Globus pallidus (tissue), 1 donor: ENCODE data around the gene CFAP300.
A peak's percentile ranks its signal among the peaks of the same experiment; 100 is the strongest.

ENCODE experiments used
- DNase-seq: peaks from one replicate; pipeline ENCODE4 v3.0.0-alpha.2; 2015; ENCODE audit warnings: low spot score

Gene CFAP300

GRCh38 chr11:102073253-102073652 lies 26.0 kb downstream of the CFAP300 start:
- no peak for DNase-seq

GRCh38 chr11:102079625-102080024 lies 32.4 kb downstream of the CFAP300 start:
- no peak for DNase-seq

DNA sequence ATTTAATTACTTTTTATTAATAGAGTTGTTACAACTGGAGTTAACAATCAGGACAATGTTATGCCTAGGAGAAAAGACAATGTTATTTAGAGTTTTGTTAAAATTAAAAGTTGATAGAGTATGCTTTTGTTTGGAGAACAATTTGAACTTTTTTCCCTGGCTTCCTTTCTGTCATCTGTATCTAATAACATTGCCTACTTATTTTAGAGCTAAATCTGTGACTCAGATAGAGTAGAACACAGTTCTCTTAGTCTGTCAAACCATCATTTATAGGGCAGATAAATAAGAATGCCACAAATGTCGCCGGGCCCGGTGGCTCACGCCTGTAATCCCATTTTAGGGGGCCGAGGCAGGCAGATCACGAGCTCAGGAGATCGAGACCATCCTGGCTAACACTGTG lies 34.1 kb downstream of the CFAP300 start:
- no peak for DNase-seq

- DNase-seq, result no peak
Measured at GRCh38 chr11:102085864-102086551, 38.8 kb downstream of the CFAP300 start.

GRCh38 chr11:102097186-102097585 lies 49.9 kb downstream of the CFAP300 start:
- no peak for DNase-seq

- DNase-seq, result no peak
Measured at GRCh38 chr11:102099755-102100154, 52.5 kb downstream of the CFAP300 start.

GRCh38 chr11:102108734-102109440 lies 61.6 kb downstream of the CFAP300 start:
- no peak for DNase-seq

DNA sequence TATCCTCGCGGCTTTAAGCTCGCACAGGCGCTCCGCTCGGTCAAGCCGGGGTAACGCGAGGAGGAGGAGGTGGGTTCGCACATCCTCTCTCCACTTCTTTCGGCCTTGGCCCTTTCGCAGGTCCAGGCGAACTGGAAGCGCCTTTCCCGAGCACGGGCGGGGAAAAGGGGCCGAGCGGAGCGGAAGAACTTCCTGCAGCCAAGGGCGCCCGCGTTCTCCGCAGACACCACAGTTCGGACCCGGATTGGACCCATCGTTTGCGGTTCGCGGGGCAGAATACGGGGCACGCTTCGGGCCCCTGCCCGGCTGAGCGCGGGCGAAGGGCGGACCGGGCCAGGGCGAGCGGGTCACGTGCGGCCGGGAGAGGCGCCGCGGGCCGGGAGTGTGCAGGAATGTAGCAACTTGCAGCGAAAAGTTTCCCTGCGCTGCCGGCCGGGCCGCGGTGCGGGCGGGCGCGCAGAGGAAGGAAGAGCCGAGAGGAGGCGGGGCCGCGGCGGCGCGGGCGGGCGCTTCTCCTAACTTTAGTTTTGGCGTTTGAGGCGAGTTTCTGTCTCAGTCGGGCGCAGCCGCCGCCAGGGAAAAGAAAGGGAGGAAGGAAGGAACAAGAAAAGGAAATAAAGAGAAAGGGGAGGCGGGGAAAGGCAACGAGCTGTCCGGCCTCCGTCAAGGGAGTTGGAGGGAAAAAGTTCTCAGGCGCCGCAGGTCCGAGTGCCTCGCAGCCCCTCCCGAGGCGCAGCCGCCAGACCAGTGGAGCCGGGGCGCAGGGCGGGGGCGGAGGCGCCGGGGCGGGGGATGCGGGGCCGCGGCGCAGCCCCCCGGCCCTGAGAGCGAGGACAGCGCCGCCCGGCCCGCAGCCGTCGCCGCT lies 62.9 kb downstream of the CFAP300 start, which contains the start of gene YAP1:
Gene YAP1 (plus strand): TSS at position 552 of the 865 bp plus-strand sequence. CDS start 402 bp downstream, outside the sequence.
- DNase-seq, result peak; percentile 54

DNA sequence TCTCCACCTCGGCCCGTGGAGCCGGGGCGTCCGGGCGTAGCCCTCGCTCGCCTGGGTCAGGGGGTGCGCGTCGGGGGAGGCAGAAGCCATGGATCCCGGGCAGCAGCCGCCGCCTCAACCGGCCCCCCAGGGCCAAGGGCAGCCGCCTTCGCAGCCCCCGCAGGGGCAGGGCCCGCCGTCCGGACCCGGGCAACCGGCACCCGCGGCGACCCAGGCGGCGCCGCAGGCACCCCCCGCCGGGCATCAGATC lies 63.4 kb downstream of the CFAP300 start:
- DNase-seq, result no peak

DNA sequence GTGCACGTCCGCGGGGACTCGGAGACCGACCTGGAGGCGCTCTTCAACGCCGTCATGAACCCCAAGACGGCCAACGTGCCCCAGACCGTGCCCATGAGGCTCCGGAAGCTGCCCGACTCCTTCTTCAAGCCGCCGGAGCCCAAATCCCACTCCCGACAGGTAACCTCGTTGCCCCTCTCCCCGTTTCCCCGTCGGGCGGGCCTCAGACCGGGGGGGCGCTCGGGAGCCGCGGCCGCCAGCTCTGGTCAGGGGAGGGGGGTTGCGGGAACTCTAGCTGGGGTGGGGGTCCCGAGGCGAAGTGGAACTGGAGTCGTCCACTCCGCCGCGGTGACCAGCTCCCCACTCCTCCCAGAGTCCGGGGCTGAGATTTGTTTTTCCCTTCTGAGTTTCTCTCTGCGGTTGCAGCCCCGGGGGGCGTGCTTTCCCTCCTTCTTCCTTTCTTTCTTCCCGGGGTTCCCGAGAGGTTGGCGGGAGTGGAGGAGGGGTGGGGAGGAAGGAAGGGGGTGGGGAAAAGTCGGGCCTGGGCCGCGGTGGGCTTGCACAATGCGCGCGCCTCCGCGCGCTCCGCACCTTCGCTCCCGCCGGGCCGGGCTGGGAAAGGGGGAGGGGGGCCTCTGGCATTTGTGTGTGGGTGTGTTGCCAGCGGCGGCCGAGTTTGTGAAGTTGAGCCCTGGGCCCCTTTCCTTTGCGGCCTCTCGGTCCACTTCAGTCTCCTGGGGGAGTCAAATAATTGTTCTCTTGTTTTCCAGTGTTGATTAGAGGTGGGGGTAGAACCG lies 64.0 kb downstream of the CFAP300 start:
- DNase-seq, result peak; percentile 21

DNA sequence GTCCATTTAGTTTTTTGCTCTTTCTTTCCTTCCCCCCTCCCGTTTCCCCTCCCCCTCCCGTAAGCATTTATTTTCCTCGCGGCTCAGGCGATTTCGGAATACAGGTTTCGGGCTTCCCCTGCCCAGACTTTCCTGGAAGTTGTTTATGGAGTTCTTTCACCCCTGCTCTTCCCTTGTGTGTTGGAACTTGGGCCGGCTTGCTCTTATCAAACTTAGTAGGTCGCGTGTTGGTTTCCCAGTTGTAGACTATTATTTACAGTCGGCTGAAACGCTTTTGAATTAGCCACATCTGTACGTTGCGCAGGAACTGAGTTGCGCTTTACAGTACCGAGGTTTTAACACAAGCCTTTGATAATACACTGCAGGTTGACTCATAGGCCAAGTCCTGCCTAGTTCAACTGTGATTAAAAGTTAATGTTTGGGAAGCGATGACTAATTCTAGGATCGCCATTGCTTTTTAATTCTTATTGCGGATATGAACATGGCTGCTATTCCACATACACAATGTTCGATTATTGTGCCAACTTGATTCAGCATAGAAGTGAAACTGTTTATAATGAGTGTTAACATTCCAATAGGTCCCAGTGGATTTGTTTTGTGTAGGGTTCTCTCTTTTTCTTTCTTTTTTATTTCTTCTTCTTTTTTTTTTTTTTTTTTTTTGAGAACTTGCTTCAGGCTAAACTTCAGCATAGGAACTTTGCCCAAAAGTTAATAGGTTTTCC lies 64.7 kb downstream of the CFAP300 start:
- DNase-seq, result no peak

GRCh38 chr11:102112509-102112821 lies 65.2 kb downstream of the CFAP300 start:
- no peak for DNase-seq

GRCh38 chr11:102114032-102114431 lies 66.8 kb downstream of the CFAP300 start:
- no peak for DNase-seq

DNA sequence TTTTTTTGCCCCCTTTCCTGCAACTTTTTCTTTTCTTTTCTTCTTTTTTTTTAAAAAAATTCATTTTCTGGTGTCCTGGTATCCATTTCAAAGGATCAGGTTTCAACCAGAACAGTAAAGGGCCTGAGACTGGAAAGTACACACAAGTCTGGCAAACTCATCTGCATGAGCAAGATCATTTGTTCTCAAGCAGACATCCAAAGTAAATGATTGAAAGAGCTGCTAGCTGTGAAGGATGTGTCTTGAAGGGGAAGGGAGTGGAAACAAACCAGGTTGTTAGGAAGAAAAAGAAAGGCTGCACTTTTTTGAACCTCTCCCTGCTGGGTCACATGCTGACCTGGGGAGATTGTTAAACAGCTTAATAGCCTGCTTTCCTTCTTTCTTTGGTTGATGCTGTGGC lies 68.3 kb downstream of the CFAP300 start:
- no peak for DNase-seq

- DNase-seq, result no peak
Measured at GRCh38 chr11:102116453-102117205, 69.4 kb downstream of the CFAP300 start.

DNA sequence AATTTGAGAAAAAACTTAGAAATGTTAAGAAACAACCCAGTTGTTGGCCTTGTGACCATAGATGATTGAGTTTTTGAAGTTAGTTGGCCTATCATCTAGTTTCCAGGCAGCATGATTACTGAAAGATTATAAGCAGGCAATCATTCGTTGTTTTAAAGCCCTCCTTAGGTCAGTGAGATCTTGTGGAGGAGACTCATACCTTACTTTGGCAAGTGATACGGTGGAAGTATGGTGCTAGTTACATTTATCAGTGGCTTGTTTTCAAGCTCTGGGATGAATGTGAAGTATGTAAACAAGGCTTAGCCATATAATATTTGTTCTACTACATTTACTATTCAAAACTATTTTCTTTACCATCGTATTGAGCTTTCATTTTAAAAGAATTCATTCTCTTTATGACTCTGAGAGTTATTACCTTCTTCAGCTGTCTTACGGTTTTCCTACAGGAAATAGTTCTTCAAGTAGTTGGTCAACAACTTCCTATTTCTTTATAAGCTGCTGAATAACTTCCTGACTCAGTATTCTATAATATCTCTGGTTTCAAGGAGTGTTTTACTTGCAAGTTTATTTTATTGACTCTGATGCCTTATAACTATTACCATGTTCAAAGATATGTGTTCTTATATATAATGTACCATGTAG lies 70.4 kb downstream of the CFAP300 start:
- no peak for DNase-seq

DNA sequence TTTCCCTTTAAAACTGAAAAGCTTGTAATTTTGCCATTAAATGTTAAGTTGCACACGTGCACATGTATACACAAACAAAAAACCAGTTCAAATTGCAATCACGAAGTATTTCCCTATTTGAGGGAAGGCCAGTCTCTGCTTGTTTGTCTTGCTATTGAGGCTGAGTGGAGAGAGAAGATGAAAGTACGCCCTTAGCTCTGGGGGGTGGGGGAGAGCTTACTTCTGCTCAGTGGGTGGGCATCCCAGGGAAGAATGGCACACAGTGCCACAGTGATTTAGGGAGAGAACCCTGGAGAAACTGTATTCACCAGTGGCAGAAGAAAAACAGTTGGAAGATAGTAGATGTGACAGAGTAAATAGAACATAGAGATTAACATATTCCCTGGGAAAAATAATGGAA lies 71.7 kb downstream of the CFAP300 start:
- DNase-seq, result no peak

- no peak for DNase-seq
Measured at GRCh38 chr11:102119997-102120396, 72.8 kb downstream of the CFAP300 start.

GRCh38 chr11:102120437-102120973 lies 73.3 kb downstream of the CFAP300 start:
- no peak for DNase-seq

- no peak for DNase-seq
Measured at GRCh38 chr11:102121329-102121728, 74.1 kb downstream of the CFAP300 start.
